ENCODE results near the gene GLIS1.

DNA sequence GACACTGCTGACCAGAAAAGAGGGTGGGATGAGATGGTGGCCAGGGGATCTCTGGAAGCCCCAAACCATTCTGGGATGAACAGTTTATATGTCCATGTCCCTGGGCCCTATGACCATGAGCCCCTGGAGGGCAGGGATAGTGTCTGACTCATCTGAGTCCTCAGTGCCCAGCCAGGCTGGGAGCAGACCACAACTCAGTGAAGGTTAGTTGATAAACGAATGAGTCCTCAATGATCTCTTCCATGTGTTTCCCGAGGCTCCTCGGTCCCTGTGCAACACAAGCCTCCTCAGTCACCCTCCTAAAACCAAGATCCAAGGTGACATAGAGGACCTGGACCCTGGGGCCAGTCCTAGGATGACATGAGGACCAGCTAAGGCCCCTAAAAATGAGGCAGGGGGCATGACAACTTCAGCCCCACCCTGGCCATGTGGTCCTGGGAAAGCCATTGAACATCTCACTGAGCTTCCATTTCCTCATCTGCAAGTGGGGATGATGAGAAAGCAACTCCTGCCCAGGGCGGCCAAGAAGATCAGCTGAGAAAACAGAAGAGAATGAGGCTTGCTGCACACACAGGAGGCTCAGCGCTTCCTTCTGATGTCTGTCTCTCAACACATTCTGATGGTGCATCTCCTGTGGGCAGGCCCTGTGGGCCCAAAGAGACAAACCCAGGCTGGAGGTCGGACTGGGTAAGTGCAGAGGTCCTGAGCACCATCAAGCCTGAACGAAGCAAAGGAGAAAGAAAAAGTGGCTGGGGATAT lies 86.3 kb downstream of the GLIS1 start:
- TF ChIP-seq, protein P1, sequence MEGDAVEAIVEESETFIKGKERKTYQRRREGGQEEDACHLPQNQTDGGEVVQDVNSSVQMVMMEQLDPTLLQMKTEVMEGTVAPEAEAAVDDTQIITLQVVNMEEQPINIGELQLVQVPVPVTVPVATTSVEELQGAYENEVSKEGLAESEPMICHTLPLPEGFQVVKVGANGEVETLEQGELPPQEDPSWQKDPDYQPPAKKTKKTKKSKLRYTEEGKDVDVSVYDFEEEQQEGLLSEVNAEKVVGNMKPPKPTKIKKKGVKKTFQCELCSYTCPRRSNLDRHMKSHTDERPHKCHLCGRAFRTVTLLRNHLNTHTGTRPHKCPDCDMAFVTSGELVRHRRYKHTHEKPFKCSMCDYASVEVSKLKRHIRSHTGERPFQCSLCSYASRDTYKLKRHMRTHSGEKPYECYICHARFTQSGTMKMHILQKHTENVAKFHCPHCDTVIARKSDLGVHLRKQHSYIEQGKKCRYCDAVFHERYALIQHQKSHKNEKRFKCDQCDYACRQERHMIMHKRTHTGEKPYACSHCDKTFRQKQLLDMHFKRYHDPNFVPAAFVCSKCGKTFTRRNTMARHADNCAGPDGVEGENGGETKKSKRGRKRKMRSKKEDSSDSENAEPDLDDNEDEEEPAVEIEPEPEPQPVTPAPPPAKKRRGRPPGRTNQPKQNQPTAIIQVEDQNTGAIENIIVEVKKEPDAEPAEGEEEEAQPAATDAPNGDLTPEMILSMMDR (IDR thresholded peaks at IDR 0.05), result no peak
- no peak for TF ChIP-seq POLR2A (IDR thresholded peaks at IDR 0.05)

Data from heart left ventricle (tissue), 13 donors.